Neural cell (in vitro differentiated cells): Measurements from ENCODE around the gene PDE6D. TPM values are rescaled to one million over a fixed set of nuclear protein-coding genes. Genes with fewer than 3 reads are reported as not detected.

Source experiments
- H2AFZ ChIP-seq: fragments of 200-600, 300-800 bp; sonication (generic), shearing (Covaris generic); 2 replicates; pipeline ENCODE4 v1.6.0; 2014; ENCODE audit warnings: low read depth, mild to moderate bottlenecking, antibody characterized with exemption, low read length, moderate library complexity
- H3F3A ChIP-seq: fragments of 200-600 bp; shearing (Covaris generic); 2 replicates; pipeline ENCODE4 v1.6.1; 2016; ENCODE audit warnings: mild to moderate bottlenecking, moderate library complexity, mixed read lengths, antibody characterized with exemption, low read length; ENCODE audit not compliant: insufficient read depth, poor library complexity, severe bottlenecking
- H3K27ac ChIP-seq: fragments of 200-600, 300-800 bp; sonication (generic), shearing (Covaris generic); 2 replicates; pipeline ENCODE4 v1.5.1; 2014; ENCODE audit warnings: mild to moderate bottlenecking, low read length, moderate library complexity
- H3K27me3 ChIP-seq: fragments of 300-800, 200-600 bp; sonication (generic), shearing (Covaris generic); 2 replicates; pipeline ENCODE4 v1.6.0; 2014; ENCODE audit warnings: mild to moderate bottlenecking, low read depth, low read length, moderate library complexity; ENCODE audit not compliant: insufficient read depth
- H3K36me3 ChIP-seq: fragments of 300-800, 200-600 bp; sonication (generic), shearing (Covaris generic); 2 replicates; pipeline ENCODE4 v1.5.1; 2014; ENCODE audit warnings: mild to moderate bottlenecking, antibody characterized with exemption, low read length, moderate library complexity; ENCODE audit not compliant: insufficient read depth
- H3K4me2 ChIP-seq: fragments of 300-800, 200-600 bp; sonication (generic), shearing (Covaris generic); 2 replicates; pipeline ENCODE4 v1.6.0; 2014; ENCODE audit warnings: mild to moderate bottlenecking, low read length
- H3K4me3 ChIP-seq: fragments of 300-800, 200-600 bp; sonication (generic), shearing (Covaris generic); 2 replicates; pipeline ENCODE4 v1.5.1; 2014; ENCODE audit warnings: mild to moderate bottlenecking, low read length, moderate library complexity
- H3K79me2 ChIP-seq: fragments of 200-600 bp; shearing (Covaris generic); replicated peaks from 2 replicates; pipeline ENCODE4 v1.6.0; 2014; ENCODE audit warnings: mild to moderate bottlenecking, low read length, moderate library complexity; ENCODE audit not compliant: insufficient read depth
- H3K9ac ChIP-seq: fragments of 300-800, 200-600 bp; sonication (generic), shearing (Covaris generic); 2 replicates; pipeline ENCODE4 v1.6.1; 2016; ENCODE audit warnings: mild to moderate bottlenecking, low read length, mixed read lengths
- H3K9me2 ChIP-seq: fragments of 200-600 bp; shearing (Covaris generic); 2 replicates; pipeline ENCODE4 v1.6.1; 2016; ENCODE audit warnings: mild to moderate bottlenecking, low read length, mixed read lengths; ENCODE audit not compliant: insufficient read depth
- H3K9me3 ChIP-seq: fragments of 200-600, 300-800 bp; sonication (generic), shearing (Covaris generic); 2 replicates; pipeline ENCODE4 v1.6.1; 2016; ENCODE audit warnings: mild to moderate bottlenecking, mixed run types, low read length, moderate library complexity, mixed read lengths
- H4K20me1 ChIP-seq: fragments of 200-600 bp; shearing (Covaris generic); 2 replicates; pipeline ENCODE4 v1.6.1; 2016; ENCODE audit warnings: mild to moderate bottlenecking, mixed run types; ENCODE audit not compliant: insufficient read depth
- EP300 ChIP-seq: fragments of 450-650 bp; conservative IDR thresholded peaks from 2 replicates; pipeline ENCODE4 v1.6.1; 2014; ENCODE audit warnings: antibody characterized with exemption, mild to moderate bottlenecking, moderate library complexity; ENCODE audit not compliant: poor library complexity, severe bottlenecking
- EZH2 ChIP-seq: fragments of 200-600, 300-800 bp; shearing (Covaris generic), sonication (generic); IDR thresholded peaks from 2 replicates; pipeline ENCODE4 v1.6.1; 2014; ENCODE audit warnings: antibody characterized with exemption, low read length, borderline replicate concordance, mild to moderate bottlenecking; ENCODE audit not compliant: insufficient read depth, poor library complexity, severe bottlenecking
- MXI1 ChIP-seq: fragments of 450-650 bp; conservative IDR thresholded peaks from 2 replicates; pipeline ENCODE4 v1.6.1; 2014; ENCODE audit warnings: antibody characterized with exemption, mild to moderate bottlenecking; ENCODE audit not compliant: poor library complexity, severe bottlenecking
- POLR2AphosphoS5 ChIP-seq: IDR thresholded peaks from 2 replicates; pipeline ENCODE4 v1.6.1; 2012
- RAD21 ChIP-seq: fragments of 450-650 bp; conservative IDR thresholded peaks from 2 replicates; pipeline ENCODE4 v1.6.1; 2014; ENCODE audit warnings: antibody characterized with exemption, mild to moderate bottlenecking, moderate library complexity
- SMC3 ChIP-seq: fragments of 450-650 bp; conservative IDR thresholded peaks from 2 replicates; pipeline ENCODE4 v1.6.1; 2014; ENCODE audit warnings: antibody characterized with exemption, mild to moderate bottlenecking, moderate library complexity; ENCODE audit not compliant: poor library complexity
- TAF1 ChIP-seq: IDR thresholded peaks from 2 replicates; pipeline ENCODE4 v1.6.1; 2012; ENCODE audit warnings: low read depth
- polyA plus RNA-seq: library from polyadenylated mRNA; depleted of rRNA; stranded (reverse); fragments of >200 nt; gene quantifications from 2 replicates; pipeline ENCODE4 v1.2.3, GENCODE V29; 2014
- TF ChIP-seq, protein P1 (sequence below): fragments of 450-650 bp; IDR thresholded peaks from 2 replicates; pipeline ENCODE4 v1.5.1; 2014; ENCODE audit warnings: antibody characterized with exemption, mild to moderate bottlenecking, moderate library complexity; ENCODE audit not compliant: poor library complexity, severe bottlenecking
- TF ChIP-seq, protein P2 (sequence below): IDR thresholded peaks from 2 replicates; pipeline ENCODE4 v1.6.1; 2012; ENCODE audit warnings: borderline replicate concordance

The PDE6D gene
- polyA plus RNA-seq, 1 donor from 2014 or later: 150 TPM

DNA sequence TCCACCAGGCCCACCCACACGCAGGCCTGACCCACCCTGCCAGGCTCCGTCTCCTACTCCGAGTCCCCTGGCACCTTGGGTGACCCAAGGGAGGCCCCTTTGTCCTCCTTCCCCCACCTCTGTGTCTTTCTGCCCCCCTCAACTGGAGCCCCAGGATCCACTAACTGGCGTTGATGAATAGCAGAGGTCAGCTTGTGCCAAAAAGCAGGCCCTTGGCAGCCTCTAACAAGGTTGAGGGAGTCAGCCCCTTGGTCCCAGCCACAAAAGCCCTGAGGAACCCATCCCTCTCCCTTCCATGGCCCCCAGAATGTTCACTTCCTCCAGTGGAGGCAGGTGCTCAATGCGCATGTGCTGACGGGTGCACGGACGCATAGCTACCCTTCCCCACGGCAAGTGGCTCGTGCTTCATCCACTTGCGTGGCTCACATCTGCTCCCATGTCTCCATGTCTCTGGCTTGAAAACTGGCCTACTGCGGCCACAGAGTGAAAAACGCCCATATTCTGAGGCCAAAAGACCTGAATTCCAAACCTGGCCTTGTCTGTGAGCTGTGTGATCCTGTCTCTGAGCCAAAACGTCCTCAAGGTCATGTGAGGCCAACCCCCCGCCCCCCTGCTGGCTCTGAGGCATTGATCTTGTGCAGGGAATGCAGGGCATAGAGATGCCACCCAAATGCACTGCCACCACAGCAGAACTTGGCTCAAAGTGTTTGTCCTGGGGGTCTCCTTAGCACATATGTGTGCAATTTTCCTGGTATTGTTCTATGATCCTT is 91.8 kb downstream of the PDE6D start:
- Histone ChIP-seq H4K20me1 (no peaks in the 10 kb centered on the region), H3K4me3 (no peak overlapping the region), H3K4me2 (no peak overlapping the region), H3K27ac (no peak overlapping the region), H3F3A (no peaks in the 10 kb centered on the region), H3K9ac (no peak overlapping the region), H2AFZ (no peak overlapping the region), H3K9me2 (no peaks in the 10 kb centered on the region), H3K36me3 (no peaks in the 10 kb centered on the region), H3K9me3 (no peaks in the 10 kb centered on the region), H3K27me3 (no peaks in the 10 kb centered on the region), H3K79me2 (no peaks in the 10 kb centered on the region)
- TF ChIP-seq EP300 (no peak), SMC3 (no peak), POLR2AphosphoS5 (no peak), MXI1 (no peak), RAD21 (no peak), EZH2 (no peak), TAF1 (no peak)
- TF ChIP-seq, protein P1, sequence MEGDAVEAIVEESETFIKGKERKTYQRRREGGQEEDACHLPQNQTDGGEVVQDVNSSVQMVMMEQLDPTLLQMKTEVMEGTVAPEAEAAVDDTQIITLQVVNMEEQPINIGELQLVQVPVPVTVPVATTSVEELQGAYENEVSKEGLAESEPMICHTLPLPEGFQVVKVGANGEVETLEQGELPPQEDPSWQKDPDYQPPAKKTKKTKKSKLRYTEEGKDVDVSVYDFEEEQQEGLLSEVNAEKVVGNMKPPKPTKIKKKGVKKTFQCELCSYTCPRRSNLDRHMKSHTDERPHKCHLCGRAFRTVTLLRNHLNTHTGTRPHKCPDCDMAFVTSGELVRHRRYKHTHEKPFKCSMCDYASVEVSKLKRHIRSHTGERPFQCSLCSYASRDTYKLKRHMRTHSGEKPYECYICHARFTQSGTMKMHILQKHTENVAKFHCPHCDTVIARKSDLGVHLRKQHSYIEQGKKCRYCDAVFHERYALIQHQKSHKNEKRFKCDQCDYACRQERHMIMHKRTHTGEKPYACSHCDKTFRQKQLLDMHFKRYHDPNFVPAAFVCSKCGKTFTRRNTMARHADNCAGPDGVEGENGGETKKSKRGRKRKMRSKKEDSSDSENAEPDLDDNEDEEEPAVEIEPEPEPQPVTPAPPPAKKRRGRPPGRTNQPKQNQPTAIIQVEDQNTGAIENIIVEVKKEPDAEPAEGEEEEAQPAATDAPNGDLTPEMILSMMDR: no peak
- TF ChIP-seq, protein P2, sequence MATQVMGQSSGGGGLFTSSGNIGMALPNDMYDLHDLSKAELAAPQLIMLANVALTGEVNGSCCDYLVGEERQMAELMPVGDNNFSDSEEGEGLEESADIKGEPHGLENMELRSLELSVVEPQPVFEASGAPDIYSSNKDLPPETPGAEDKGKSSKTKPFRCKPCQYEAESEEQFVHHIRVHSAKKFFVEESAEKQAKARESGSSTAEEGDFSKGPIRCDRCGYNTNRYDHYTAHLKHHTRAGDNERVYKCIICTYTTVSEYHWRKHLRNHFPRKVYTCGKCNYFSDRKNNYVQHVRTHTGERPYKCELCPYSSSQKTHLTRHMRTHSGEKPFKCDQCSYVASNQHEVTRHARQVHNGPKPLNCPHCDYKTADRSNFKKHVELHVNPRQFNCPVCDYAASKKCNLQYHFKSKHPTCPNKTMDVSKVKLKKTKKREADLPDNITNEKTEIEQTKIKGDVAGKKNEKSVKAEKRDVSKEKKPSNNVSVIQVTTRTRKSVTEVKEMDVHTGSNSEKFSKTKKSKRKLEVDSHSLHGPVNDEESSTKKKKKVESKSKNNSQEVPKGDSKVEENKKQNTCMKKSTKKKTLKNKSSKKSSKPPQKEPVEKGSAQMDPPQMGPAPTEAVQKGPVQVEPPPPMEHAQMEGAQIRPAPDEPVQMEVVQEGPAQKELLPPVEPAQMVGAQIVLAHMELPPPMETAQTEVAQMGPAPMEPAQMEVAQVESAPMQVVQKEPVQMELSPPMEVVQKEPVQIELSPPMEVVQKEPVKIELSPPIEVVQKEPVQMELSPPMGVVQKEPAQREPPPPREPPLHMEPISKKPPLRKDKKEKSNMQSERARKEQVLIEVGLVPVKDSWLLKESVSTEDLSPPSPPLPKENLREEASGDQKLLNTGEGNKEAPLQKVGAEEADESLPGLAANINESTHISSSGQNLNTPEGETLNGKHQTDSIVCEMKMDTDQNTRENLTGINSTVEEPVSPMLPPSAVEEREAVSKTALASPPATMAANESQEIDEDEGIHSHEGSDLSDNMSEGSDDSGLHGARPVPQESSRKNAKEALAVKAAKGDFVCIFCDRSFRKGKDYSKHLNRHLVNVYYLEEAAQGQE: no peak

- H3K9me3 ChIP-seq: no peaks in the 10 kb centered on the region
- H3K9ac ChIP-seq: no peak overlapping the region
- H2AFZ ChIP-seq: no peak overlapping the region
- no peaks in the 10 kb centered on the region for H4K20me1 ChIP-seq
- H3K4me3 ChIP-seq: no peak overlapping the region
- no peak overlapping the region for H3K4me2 ChIP-seq
- H3K9me2 ChIP-seq: no peaks in the 10 kb centered on the region
- no peaks in the 10 kb centered on the region for H3K36me3 ChIP-seq
- no peak overlapping the region for H3K27ac ChIP-seq
- TF ChIP-seq TAF1 (no peak), SMC3 (no peak)
- H3K27me3 ChIP-seq: no peaks in the 10 kb centered on the region
- H3K79me2 ChIP-seq: no peaks in the 10 kb centered on the region
- H3F3A ChIP-seq: no peaks in the 10 kb centered on the region
Measured at GRCh38 chr2:231688719-231689118, 92.4 kb downstream of the PDE6D start.
